Activated T-helper 17 cell treated with anti-CD3 and anti-CD28 coated beads, Interleukin-2, amount 50 U/mL, for 72 hours (primary cell): ENCODE measurements around the gene SBK2. TPM values are rescaled to one million over a fixed set of nuclear protein-coding genes. Genes with fewer than 3 reads are reported as not detected.
A peak's percentile ranks its signal among the peaks of the same experiment; 100 is the strongest.

Experiments
- ATAC-seq: fragments of 150-1000 bp; cut with Tn5 transposase; replicated peaks from 2 replicates; pipeline ENCODE4 v1.10.0; 2021; ENCODE audit warnings: mild to moderate bottlenecking, moderate library complexity
- H3K27ac Mint-ChIP-seq: one replicate; pipeline ENCODE4 v1.8.0; 2022; ENCODE audit warnings: mixed read lengths
- H3K27me3 Mint-ChIP-seq: one replicate; pipeline ENCODE4 v1.8.0; 2022; ENCODE audit warnings: mixed read lengths
- H3K36me3 Mint-ChIP-seq: one replicate; pipeline ENCODE4 v1.8.0; 2022; ENCODE audit warnings: low read depth, mild to moderate bottlenecking, mixed read lengths
- H3K4me1 Mint-ChIP-seq: one replicate; pipeline ENCODE4 v1.8.0; 2022; ENCODE audit warnings: mixed read lengths
- H3K4me3 Mint-ChIP-seq: one replicate; pipeline ENCODE4 v1.8.0; 2022; ENCODE audit warnings: mild to moderate bottlenecking, mixed read lengths
- H3K9me3 Mint-ChIP-seq: one replicate; pipeline ENCODE4 v1.8.0; 2022; ENCODE audit warnings: mixed read lengths
- total RNA-seq, 2 donors: library from RNA; stranded (reverse); gene quantifications; one replicate each; pipeline ENCODE4 v1.2.3, GENCODE V29; 2022

The SBK2 gene
- total RNA-seq, 2 donors from 2014 or later, result not detected

DNA sequence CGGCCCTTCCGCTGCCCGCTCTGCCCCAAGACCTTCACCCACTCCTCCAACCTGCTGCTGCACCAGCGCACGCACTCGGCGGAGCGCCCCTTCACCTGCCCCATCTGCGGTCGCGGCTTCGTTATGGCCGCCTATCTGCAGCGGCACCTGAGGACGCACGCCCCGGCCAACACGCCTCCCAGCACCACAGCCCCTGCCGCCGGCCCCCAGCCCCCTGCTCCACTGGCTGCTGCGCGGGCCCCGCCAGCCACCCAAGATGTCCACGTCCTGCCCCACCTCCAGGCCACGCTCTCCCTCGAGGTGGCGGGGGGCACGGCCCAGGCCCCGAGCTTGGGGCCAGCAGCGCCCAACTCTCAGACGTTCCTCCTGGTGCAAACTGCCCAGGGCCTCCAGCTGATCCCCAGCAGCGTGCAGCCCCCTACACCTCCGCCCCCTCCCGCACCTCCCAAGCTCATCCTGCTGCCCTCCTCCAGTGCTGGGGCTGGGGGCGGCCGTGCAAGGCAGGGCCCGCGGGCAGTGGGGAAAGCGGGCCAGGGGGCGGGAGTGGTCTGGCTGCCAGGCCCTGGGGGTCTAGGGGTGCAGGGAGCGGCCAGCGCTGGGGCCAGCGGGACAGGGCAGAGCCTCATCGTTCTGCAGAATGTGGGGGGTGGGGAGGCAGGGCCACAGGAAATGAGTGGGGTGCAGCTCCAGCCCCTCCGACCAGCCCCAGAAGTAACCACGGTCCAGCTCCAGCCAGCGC lies 53.8 kb downstream of the SBK2 start:
- no peak for ATAC-seq
- no peak overlapping the region for H3K27ac Mint-ChIP-seq
- no peak overlapping the region for H3K4me3 Mint-ChIP-seq
- peaks cover 20% of the 10 kb centered on the region for H3K36me3 Mint-ChIP-seq
- H3K27me3 Mint-ChIP-seq, result no peaks in the 10 kb centered on the region
- peaks cover 24% of the 10 kb centered on the region for H3K4me1 Mint-ChIP-seq
- H3K9me3 Mint-ChIP-seq, result no peaks in the 10 kb centered on the region

DNA sequence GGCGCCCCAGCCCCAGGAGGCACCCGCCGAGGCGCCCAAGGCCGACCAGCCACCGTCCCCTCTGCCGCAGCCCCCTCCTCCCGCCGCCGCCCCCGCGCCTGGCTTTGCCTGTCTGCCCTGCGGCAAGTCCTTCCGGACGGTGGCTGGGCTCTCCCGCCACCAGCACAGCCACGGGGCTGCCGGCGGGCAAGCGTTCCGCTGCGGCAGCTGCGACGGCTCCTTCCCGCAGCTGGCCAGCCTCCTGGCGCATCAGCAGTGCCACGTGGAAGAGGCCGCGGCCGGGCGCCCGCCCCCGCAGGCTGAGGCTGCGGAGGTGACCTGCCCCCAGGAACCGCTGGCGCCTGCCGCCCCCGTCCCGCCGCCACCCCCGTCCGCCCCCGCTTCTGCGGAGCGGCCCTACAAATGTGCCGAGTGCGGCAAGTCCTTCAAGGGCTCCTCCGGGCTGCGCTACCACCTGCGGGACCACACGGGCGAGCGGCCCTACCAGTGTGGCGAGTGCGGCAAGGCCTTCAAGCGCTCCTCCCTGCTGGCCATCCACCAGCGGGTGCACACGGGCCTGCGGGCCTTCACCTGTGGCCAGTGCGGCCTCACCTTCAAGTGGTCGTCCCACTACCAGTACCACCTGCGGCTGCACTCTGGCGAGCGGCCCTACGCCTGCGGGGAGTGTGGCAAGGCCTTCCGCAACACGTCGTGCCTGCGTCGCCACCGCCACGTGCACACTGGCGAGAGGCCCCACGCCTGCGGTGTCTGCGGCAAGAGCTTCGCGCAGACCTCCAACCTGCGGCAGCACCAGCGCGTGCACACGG lies 54.6 kb downstream of the SBK2 start:
- H3K27ac Mint-ChIP-seq, result no peak overlapping the region
- H3K4me1 Mint-ChIP-seq, result peaks cover 29% of the 10 kb centered on the region
- no peaks in the 10 kb centered on the region for H3K27me3 Mint-ChIP-seq
- H3K9me3 Mint-ChIP-seq, result no peaks in the 10 kb centered on the region
- no peak overlapping the region for H3K4me3 Mint-ChIP-seq
- H3K36me3 Mint-ChIP-seq, result peaks cover 20% of the 10 kb centered on the region
- no peak for ATAC-seq

DNA sequence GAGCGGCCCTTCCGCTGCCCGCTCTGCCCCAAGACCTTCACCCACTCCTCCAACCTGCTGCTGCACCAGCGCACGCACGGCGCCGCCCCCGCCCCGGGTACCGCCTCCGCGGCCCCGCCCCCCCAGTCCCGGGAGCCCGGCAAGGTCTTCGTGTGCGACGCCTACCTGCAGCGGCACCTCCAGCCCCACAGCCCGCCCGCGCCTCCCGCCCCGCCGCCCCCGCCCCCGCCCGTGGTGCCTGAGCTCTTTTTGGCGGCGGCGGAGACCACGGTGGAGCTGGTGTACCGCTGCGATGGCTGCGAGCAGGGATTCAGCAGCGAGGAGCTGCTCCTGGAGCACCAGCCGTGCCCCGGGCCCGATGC lies 55.2 kb downstream of the SBK2 start:
- H3K36me3 Mint-ChIP-seq, result peaks cover 20% of the 10 kb centered on the region
- H3K4me3 Mint-ChIP-seq, result no peak overlapping the region
- peaks cover 29% of the 10 kb centered on the region for H3K4me1 Mint-ChIP-seq
- no peak overlapping the region for H3K27ac Mint-ChIP-seq
- no peaks in the 10 kb centered on the region for H3K27me3 Mint-ChIP-seq
- no peak for ATAC-seq
- H3K9me3 Mint-ChIP-seq, result no peaks in the 10 kb centered on the region

DNA sequence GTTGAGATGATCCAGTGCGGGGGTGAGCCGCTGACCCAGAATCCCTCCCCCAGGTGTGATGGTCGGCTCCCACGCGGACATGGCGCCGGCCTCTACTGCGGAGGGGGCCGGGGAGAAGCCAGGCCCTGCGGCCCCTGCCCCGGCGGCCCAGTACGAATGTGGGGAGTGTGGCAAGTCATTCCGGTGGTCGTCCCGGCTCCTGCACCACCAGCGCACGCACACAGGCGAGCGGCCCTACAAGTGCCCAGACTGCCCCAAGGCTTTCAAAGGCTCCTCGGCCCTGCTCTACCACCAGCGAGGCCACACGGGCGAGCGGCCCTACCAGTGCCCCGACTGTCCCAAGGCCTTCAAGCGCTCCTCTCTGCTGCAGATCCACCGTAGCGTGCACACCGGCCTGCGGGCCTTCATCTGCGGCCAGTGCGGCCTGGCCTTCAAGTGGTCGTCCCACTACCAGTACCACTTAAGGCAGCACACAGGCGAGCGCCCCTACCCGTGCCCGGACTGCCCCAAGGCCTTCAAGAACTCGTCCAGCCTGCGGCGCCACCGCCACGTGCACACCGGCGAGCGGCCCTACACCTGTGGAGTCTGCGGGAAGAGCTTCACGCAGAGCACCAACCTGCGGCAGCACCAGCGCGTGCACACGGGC lies 55.7 kb downstream of the SBK2 start:
- H3K9me3 Mint-ChIP-seq, result no peaks in the 10 kb centered on the region
- H3K27ac Mint-ChIP-seq, result no peak overlapping the region
- peaks cover 20% of the 10 kb centered on the region for H3K36me3 Mint-ChIP-seq
- no peak for ATAC-seq
- no peak overlapping the region for H3K4me3 Mint-ChIP-seq
- peaks cover 29% of the 10 kb centered on the region for H3K4me1 Mint-ChIP-seq
- H3K27me3 Mint-ChIP-seq, result no peaks in the 10 kb centered on the region

DNA sequence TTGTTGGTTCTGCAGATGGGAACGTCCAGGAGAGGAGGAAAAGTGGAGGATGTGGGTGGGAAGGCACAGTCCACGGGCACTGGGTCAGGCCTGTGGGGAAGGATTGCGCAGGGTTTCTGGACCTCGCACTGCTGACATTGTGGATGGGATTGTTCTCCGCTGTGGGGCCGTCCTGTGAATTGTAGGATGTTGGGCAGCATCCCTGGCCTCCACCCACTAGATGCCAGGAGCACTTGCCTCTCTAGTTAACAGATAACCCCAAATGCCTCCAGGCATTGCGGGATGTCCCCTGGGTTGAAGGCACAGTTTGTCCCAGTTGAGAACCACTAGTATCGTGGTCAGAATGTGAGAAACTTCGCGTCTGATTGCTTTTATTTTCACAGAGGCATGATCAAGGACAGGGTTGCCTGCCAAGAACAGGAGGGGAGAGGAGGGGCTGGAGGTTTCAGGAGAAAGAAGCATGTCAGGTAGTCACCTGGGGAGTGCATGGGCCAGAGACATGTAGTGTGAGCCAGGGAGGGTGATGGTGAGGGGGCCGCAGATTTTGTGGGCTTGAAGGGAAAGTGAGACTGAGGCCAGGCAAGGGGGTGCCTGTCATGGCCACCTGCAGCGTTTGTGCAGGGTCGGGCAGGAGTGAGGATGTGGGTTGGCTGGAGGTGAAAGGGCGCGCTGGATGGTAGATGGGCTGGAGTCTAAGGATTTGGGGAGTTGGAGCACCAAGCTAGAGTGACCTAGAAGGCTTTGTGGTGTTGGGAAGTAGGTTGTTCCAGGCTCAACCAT lies 57.3 kb downstream of the SBK2 start:
- no peak for ATAC-seq
- H3K4me3 Mint-ChIP-seq, result no peak overlapping the region
- H3K36me3 Mint-ChIP-seq, result peaks cover 20% of the 10 kb centered on the region
- peak overlapping the region; percentile 72 for H3K27ac Mint-ChIP-seq
- H3K4me1 Mint-ChIP-seq, result peaks cover 24% of the 10 kb centered on the region
- no peaks in the 10 kb centered on the region for H3K9me3 Mint-ChIP-seq
- H3K27me3 Mint-ChIP-seq, result no peaks in the 10 kb centered on the region

DNA sequence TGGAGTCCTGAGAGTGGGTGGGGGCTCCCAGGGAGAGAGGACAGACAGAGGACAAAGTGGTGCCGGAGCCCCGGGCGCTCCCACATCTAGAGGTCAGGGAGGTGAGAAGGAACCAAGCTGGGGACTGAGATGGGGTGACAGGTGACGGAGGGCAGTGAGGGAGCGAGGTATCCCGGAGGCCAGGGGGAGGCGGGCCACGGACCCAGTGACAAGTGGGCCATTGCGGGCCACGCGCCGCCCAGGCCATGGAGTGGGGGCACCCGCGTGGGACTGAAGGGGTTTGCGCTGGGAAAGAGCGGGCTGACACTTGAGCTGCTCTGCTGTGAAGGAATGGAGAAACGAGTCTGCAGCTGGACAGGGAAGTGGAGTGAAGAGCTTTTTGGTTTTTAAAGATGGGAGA lies 57.9 kb downstream of the SBK2 start:
- peaks cover 24% of the 10 kb centered on the region for H3K4me1 Mint-ChIP-seq
- peak overlapping the region; percentile 87 for H3K4me3 Mint-ChIP-seq
- H3K27me3 Mint-ChIP-seq, result no peaks in the 10 kb centered on the region
- H3K9me3 Mint-ChIP-seq, result no peaks in the 10 kb centered on the region
- H3K36me3 Mint-ChIP-seq, result peaks cover 20% of the 10 kb centered on the region
- ATAC-seq, result no peak
- H3K27ac Mint-ChIP-seq, result peak overlapping the region; percentile 72

Other genes starting within 250 kb of the SBK2 start
- under 1 TPM; 0.39 to 0.56 TPM for gene TMEM150B, start 211.8 kb downstream of the SBK2 start, total RNA-seq
- gene KMT5C, start 197.3 kb downstream of the SBK2 start, total RNA-seq, result 10 to 100 TPM; 15.6 to 25.3 TPM
- under 1 TPM; 0.15 to 0.50 TPM for gene COX6B2, start 182.4 kb downstream of the SBK2 start, total RNA-seq
- not detected for gene GARIN5B, start 173.9 kb downstream of the SBK2 start, total RNA-seq
- gene IL11, start 166.7 kb downstream of the SBK2 start, total RNA-seq, result under 1 TPM; 0.15 to 0.95 TPM
- not detected for gene TMEM190, start 160.3 kb downstream of the SBK2 start, total RNA-seq
- gene TMEM238, start 152.8 kb downstream of the SBK2 start, total RNA-seq, result 10 to 100 TPM in 1 of 2 donors, 1 to 10 TPM in 1; 7.2 to 11.5 TPM
- gene RPL28, start 151.2 kb downstream of the SBK2 start, total RNA-seq, result 1,000 to 10,000 TPM; 2,155 to 2,438 TPM
- gene UBE2S, start 129.3 kb downstream of the SBK2 start, total RNA-seq, result 100 to 1,000 TPM; 183 to 343 TPM
- under 1 TPM in 1 of 2 donors, not detected in 1; 0.11 TPM for gene SHISA7, start 93.8 kb downstream of the SBK2 start, total RNA-seq
- 10 to 100 TPM; 21.2 to 39.5 TPM for gene ISOC2, start 75.5 kb downstream of the SBK2 start, total RNA-seq
- not detected for gene C19orf85, start 72.4 kb downstream of the SBK2 start, total RNA-seq
- 10 to 100 TPM; 11.1 to 11.3 TPM for gene ZNF628, start 60.5 kb downstream of the SBK2 start, total RNA-seq
- gene NAT14, start 51.9 kb downstream of the SBK2 start, total RNA-seq, result 10 to 100 TPM in 1 of 2 donors, 1 to 10 TPM in 1; 7.1 to 12.3 TPM
- under 1 TPM; 0.41 to 0.69 TPM for gene SSC5D, start 48.7 kb downstream of the SBK2 start, total RNA-seq
- not detected for gene SBK3, start 8.4 kb upstream of the SBK2 start, total RNA-seq
- 1 to 10 TPM; 4.7 to 6.5 TPM for gene ZNF579, start 43.7 kb upstream of the SBK2 start, total RNA-seq
- gene FIZ1, start 62.4 kb upstream of the SBK2 start, total RNA-seq, result 10 to 100 TPM in 1 of 2 donors, 1 to 10 TPM in 1; 8.7 to 12.9 TPM
- 10 to 100 TPM; 20.1 to 25.3 TPM for gene ZNF524, start 63.2 kb upstream of the SBK2 start, total RNA-seq
- gene ZNF865, start 68.5 kb upstream of the SBK2 start, total RNA-seq, result 10 to 100 TPM; 11.9 to 13.2 TPM
- 1 to 10 TPM; 4.6 to 5.3 TPM for gene ZNF784, start 87.4 kb upstream of the SBK2 start, total RNA-seq
- gene ZNF580, start 103.9 kb upstream of the SBK2 start, total RNA-seq, result 10 to 100 TPM; 21.9 to 22.2 TPM
- gene ZNF581, start 106.5 kb upstream of the SBK2 start, total RNA-seq, result 10 to 100 TPM; 26.4 to 35.6 TPM
- 1 to 10 TPM; 2.4 to 2.6 TPM for gene CCDC106, start 111.1 kb upstream of the SBK2 start, total RNA-seq
- 100 to 1,000 TPM; 254 to 333 TPM for gene U2AF2, start 117.9 kb upstream of the SBK2 start, total RNA-seq
- gene EPN1, start 138.1 kb upstream of the SBK2 start, total RNA-seq, result 10 to 100 TPM; 29.2 to 45.1 TPM
- gene NLRP9, start 201.3 kb upstream of the SBK2 start, total RNA-seq, result not detected
- not detected for gene RFPL4A, start 222.0 kb upstream of the SBK2 start, total RNA-seq
- gene RFPL4AL1, start 232.0 kb upstream of the SBK2 start, total RNA-seq, result not detected